Motor neuron (in vitro differentiated cells): ENCODE results near the gene C16orf96. TPM values are rescaled to one million over a fixed set of nuclear protein-coding genes. Genes with fewer than 3 reads are reported as not detected.

Experiments used
- ATAC-seq, 8 experiments: fragments of 200-7000 bp; cut with Tn5 transposase; replicated peaks in 6 of 8; 2 replicates each; pipeline ENCODE4 v1.8.0; 2021; ENCODE audit warnings: mild to moderate bottlenecking in 8 of 8, moderate library complexity in 8 of 8
- H3K27ac ChIP-seq, 2 donors: fragments of 250-450 bp; sonication (Bioruptor Pico); 2 replicates each; pipeline ENCODE4 v1.9.0; 2021; ENCODE audit warnings: antibody characterized with exemption in 2 of 2, mild to moderate bottlenecking in 2 of 2, moderate library complexity in 1 of 2
- H3K4me1 ChIP-seq, 2 donors: fragments of 250-450 bp; sonication (Bioruptor Pico); replicated peaks in 1 of 2; 2 replicates each; pipeline ENCODE4 v1.6.1; 2021; ENCODE audit warnings: antibody characterized with exemption in 2 of 2, mild to moderate bottlenecking in 2 of 2, moderate library complexity in 1 of 2
- H3K4me3 ChIP-seq, 5 donors: fragments of 250-450 bp; sonication (Bioruptor Pico); 2 replicates each; pipeline ENCODE4 v1.9.0; 2021; ENCODE audit warnings: antibody characterized with exemption in 5 of 5, mild to moderate bottlenecking in 5 of 5, moderate library complexity in 4 of 5
- WGBS, 10 experiments: fragments of 450-650 bp; shearing (Covaris generic); methylation state at CpG; one replicate each; pipeline ENCODE4 v1.0.0; 2022; 5-methylcytosine and 5-hydroxymethylcytosine counted together
- in situ Hi-C, 9 experiments: fragments of 400-800 bp; cut with MboI; loops; one replicate each; pipeline ENCODE4 v1.15.0; 2021; ENCODE audit warnings: low sequenced_read_pairs in 9 of 9, low pct_unique_long_range_greater_than_20kb in 2 of 9; ENCODE audit not compliant: unreplicated experiment in 9 of 9
- total RNA-seq, 8 experiments: library from RNA; unstranded; fragments of 300-600 nt; gene quantifications; 2 replicates each; pipeline versions ENCODE4 v1.2.3 to v1.2.4, GENCODE V29; 2022

The C16orf96 gene
- total RNA-seq, 8 experiments from 2014 or later = 0.10 to 1.00 (median 0.32) TPM

DNA sequence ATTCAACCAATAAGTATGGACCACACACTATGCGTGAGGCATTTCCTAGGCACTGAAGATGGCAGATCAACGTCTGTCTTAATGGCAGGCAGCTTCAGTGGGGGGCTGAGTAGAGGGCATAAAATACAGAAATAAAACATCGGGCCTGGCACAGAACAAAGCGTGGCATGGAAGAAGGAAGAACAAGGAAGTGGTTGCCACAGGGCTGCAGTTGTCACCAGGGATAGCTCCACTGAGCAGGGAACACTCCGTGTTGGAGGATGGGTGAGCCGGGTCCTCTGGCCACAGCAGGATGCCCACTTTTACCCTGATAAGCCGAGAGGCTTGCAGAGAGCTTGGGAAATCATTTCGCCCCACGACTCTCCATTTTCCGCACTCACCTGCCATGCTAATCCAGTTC, 23.9 kb upstream of the C16orf96 start:
- no peak for ATAC-seq
- Histone ChIP-seq H3K4me1 (peaks cover 7% of the 10 kb centered on the region in 2 donors), H3K4me3 (no peak overlapping the region), H3K27ac (no peak overlapping the region)
- in situ Hi-C loops = no loop called here
- WGBS, 10 experiments = 85 to 100% (median 92%) methylated on average over 1 to 5 of the region's 10 CpGs; no CpG with 5 or more reads in 2 of the 10 experiments

- peaks cover 7 to 9% of the 10 kb centered on the region in 2 donors for H3K4me1 ChIP-seq
- no peak overlapping the region for H3K4me3 ChIP-seq
- no peak for ATAC-seq
- no peak overlapping the region for H3K27ac ChIP-seq
- WGBS, 10 experiments = 100% methylated on average over 1 to 2 of the region's 6 CpGs; no CpG with 5 or more reads in 7 of the 10 experiments
- in situ Hi-C loops = no loop called here
These were observed 22.6 kb upstream of the C16orf96 start for GRCh38 chr16:4533490-4533889.

DNA sequence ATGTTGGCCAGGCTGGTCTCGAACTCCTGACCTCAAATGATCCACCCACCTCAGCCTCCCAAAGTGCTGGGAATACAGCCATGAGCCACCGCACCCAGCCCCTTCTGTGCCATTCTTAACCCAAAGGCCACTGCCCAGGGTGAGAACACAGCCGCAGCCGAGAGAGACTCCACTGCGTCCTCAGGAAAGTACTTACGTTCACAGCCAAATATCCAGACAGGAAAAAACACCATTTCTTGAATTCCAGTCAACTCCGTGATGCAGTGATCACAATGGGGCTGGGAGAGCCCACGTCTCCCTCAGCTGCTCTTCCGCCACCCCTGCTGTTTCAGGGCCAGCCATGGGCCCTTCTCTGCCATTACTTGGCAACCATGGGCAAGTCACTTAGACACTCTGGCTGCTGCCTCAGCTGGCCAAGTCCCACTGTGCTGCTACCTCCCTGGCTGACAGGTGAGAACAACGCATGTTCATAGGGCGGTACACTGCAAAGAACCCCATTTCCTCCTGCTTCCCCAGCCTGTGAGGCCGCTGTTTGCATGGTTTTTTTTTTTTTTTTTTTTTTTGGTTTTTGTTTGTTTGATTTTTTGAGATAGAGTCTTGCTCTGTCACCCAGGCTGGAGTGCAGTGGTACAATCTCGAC, 21.9 kb upstream of the C16orf96 start:
- ATAC-seq = no peak
- H3K4me1 ChIP-seq = peaks cover 9 to 12% of the 10 kb centered on the region in 2 donors
- in situ Hi-C loops = no loop called here
- H3K4me3 ChIP-seq = no peak overlapping the region
- H3K27ac ChIP-seq = no peak overlapping the region
- WGBS, 10 experiments = 85 to 100% (median 96%) methylated on average over 1 to 8 of the region's 13 CpGs; no CpG with 5 or more reads in 1 of the 10 experiments

GRCh38 chr16:4535627-4536108, 20.5 kb upstream of the C16orf96 start:
- Histone ChIP-seq H3K4me3 (no peak overlapping the region), H3K4me1 (peaks cover 9 to 12% of the 10 kb centered on the region in 2 donors), H3K27ac (no peak overlapping the region)
- ATAC-seq = no peak
- in situ Hi-C loops = no loop called here
- 50 to 100% (median 88%) methylated on average over 1 to 3 of the region's 7 CpGs; no CpG with 5 or more reads in 4 of the 10 experiments for WGBS, 10 experiments

GRCh38 chr16:4536391-4537106, 19.6 kb upstream of the C16orf96 start:
- ATAC-seq = no peak
- H3K4me3 ChIP-seq = peak overlapping the region in 1 of 5 donors; percentile 66
- H3K27ac ChIP-seq = no peak overlapping the region
- H3K4me1 ChIP-seq = peaks cover 9 to 12% of the 10 kb centered on the region in 2 donors
- in situ Hi-C loops = no loop called here
- WGBS, 10 experiments = 75 to 100% (median 96%) methylated on average over 4 to 14 of the region's 15 CpGs; no CpG with 5 or more reads in 2 of the 10 experiments

- Histone ChIP-seq H3K4me1 (peaks cover 9 to 12% of the 10 kb centered on the region in 2 donors), H3K27ac (peak overlapping the region; percentile 92 to 94), H3K4me3 (peak overlapping the region; percentile 59 to 93 (median 66))
- peak; percentile 41 to 63 (median 52) for ATAC-seq
- in situ Hi-C loops = no loop called here
- 20 to 100% (median 50%) methylated on average over 1 to 4 of the region's 75 CpGs; no CpG with 5 or more reads in 4 of the 10 experiments for WGBS, 10 experiments
These were observed 18.5 kb upstream of the C16orf96 start for GRCh38 chr16:4537376-4538343.

DNA sequence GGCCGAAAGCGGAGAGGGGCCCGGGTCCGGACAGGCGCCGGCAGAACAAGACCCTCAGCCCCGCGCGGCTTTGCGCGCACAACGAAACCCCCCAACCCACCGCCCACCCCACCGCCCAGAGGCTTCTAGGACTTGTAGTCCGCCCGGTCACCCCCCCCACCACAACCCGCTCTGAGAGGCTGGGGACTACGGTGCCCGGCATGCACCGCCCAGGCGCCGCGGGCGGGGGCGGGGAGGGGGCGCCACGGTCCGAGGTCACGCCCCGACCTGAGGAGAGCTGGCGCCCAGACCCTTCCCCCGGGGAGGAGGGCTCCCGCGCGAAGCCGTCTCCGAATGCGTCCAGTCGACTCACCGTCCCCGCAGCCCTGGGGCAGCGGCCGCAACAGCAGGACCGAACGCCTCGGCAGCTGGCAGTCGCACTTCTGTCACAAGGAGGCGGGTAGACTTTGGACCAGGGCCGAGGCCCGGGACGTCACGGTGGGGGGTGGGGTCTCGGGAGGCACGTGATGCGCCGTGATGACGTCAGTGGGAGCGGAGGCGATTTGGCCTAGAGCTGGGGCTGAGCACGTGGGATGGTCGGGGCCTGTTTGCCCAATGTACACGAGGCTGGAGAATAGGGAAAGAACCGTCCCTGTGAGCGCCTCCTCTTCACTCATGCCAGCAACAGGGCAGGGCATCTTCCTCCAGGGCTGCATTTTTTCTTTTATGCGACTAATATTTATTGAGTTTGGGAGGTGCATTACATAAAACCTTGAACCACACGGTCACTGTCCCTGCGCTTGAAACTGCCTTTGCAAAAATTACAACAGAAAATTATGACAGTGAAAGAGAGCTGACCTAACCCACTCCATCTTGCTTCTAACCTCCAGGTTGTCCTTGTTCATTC, 17.5 kb upstream of the C16orf96 start, which contains the start of gene CDIP1:
TSS of gene CDIP1 (minus strand) at position 424 of the 886 bp plus-strand sequence. CDS start 24,643 bp downstream, outside the sequence.
- in situ Hi-C loops = no loop called here
- peak; percentile 86 to 93 (median 90) for ATAC-seq
- peak within 1 kb of the TSS; percentile 59 to 93 (median 66) for H3K4me3 ChIP-seq
- 11 to 86% (median 27%) methylated on average over 3 to 17 of the region's 67 CpGs; no CpG with 5 or more reads in 3 of the 10 experiments for WGBS, 10 experiments
- H3K27ac ChIP-seq = peak within 1 kb of the TSS; percentile 92 to 94
- peaks cover 9 to 12% of the 10 kb centered on the region in 2 donors for H3K4me1 ChIP-seq

DNA sequence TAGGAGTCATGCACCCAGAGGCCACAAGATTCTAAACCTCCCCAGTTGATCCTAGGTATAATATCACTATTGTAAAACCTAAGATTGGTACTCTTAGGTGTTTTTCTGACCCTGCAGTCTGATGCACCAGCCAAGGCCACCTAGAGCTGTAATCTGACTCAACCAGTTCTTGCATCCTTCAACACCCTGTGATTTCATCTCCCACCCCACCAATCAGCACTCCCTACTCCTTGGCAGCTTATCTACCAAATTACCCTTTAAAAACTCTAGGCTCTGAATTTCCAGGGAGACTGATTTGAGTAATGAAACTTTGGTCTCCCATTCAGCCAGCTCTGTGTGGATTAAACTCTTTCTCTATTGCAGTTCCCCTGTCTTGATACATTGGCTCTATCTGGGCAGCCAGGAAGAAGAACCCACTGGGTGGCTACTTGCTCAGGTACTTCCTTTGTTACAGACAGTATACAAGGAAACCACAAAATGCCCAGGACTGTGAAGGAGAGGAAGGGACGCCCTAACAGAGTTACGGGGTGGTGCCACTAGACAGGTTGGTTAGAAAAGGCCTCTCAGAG, 16.3 kb upstream of the C16orf96 start:
- Histone ChIP-seq H3K4me1 (peaks cover 9 to 12% of the 10 kb centered on the region in 2 donors), H3K4me3 (no peak overlapping the region), H3K27ac (no peak overlapping the region)
- in situ Hi-C loops = no loop called here
- WGBS, 10 experiments = 93 to 100% methylated on average over 2 of the region's 2 CpGs; no CpG with 5 or more reads in 8 of the 10 experiments
- no peak for ATAC-seq

- WGBS, 10 experiments = 53 to 100% (median 73%) methylated on average over 1 to 7 of the region's 8 CpGs; no CpG with 5 or more reads in 2 of the 10 experiments
- Histone ChIP-seq H3K4me1 (no peaks in the 10 kb centered on the region), H3K4me3 (no peak overlapping the region), H3K27ac (no peak overlapping the region)
- ATAC-seq = peak in 3 of 8 experiments; percentile 35 to 55 (median 50)
- in situ Hi-C loops = no loop called here
These were observed 11.7 kb upstream of the C16orf96 start for GRCh38 chr16:4544473-4544872.

GRCh38 chr16:4548124-4548523, 8.0 kb upstream of the C16orf96 start:
- in situ Hi-C loops = no loop called here
- ATAC-seq = no peak
- 78 to 100% (median 94%) methylated on average over 1 to 9 of the region's 13 CpGs; no CpG with 5 or more reads in 4 of the 10 experiments for WGBS, 10 experiments

DNA sequence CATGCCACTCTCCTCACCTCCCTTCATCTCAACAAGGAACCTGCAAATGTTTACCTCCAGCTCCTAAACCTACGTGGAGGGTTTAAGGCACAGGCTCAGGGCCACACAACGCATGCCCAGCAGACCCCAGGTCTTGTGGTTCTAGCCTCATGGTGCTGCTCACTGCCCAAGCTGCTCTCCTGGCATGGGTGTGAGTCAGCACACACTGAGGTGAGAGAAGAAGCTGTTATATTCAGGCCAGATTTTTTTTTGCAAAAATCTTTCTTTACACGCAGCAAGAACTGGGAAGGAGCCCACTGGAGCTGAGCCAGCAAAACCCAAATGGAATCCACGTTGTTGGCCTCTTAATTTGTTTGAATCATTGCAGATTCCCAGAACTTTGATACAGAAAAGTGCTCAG, 5.5 kb upstream of the C16orf96 start:
- ATAC-seq = no peak
- in situ Hi-C loops = no loop called here
- 0 to 76% (median 39%) methylated on average over 1 to 3 of the region's 4 CpGs; no CpG with 5 or more reads in 4 of the 10 experiments for WGBS, 10 experiments

More at GRCh38 chr16:4548124-4548523, 8.0 kb upstream of the C16orf96 start:
- Histone ChIP-seq H3K4me3 (no peak overlapping the region), H3K27ac (no peak overlapping the region), H3K4me1 (no peaks in the 10 kb centered on the region)

More for the DNA sequence above, 5.5 kb upstream of the C16orf96 start:
- no peaks in the 10 kb centered on the region for H3K4me1 ChIP-seq
- H3K27ac ChIP-seq = no peak overlapping the region
- no peak overlapping the region for H3K4me3 ChIP-seq
